ENCODE data around the gene MYO1H.

GRCh38 chr12:109448707-109449390 is 101.1 kb downstream of the MYO1H start:
- no peak for TF ChIP-seq RAD21 (IDR thresholded peaks at IDR 0.05; ENCODE audit: low read depth)
- no peak for TF ChIP-seq FOXM1 (IDR thresholded peaks at IDR 0.05; ENCODE audit: borderline replicate concordance, low read depth)
- no peak for TF ChIP-seq REST (IDR thresholded peaks at IDR 0.05; ENCODE audit: low read depth)
- TF ChIP-seq CREB1 (IDR thresholded peaks at IDR 0.05; ENCODE audit: low read depth), result no peak
- TF ChIP-seq, protein P1, sequence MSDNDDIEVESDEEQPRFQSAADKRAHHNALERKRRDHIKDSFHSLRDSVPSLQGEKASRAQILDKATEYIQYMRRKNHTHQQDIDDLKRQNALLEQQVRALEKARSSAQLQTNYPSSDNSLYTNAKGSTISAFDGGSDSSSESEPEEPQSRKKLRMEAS (IDR thresholded peaks at IDR 0.05), result no peak
- no peak for TF ChIP-seq EP300 (IDR thresholded peaks at IDR 0.05; ENCODE audit: borderline replicate concordance)
- TF ChIP-seq CEBPB (IDR thresholded peaks at IDR 0.05), result no peak
